Mesendoderm (in vitro differentiated cells): ENCODE results near the gene HIP1.

ENCODE experiments used
- DNase-seq: peaks from one replicate; pipeline ENCODE4 v3.0.0; 2013
- H2AK5ac ChIP-seq: 2 replicates; pipeline ENCODE4 v1.6.1; 2013; ENCODE audit warnings: low read length, inconsistent platforms
- H2BK120ac ChIP-seq: 2 replicates; pipeline ENCODE4 v1.6.1; 2013; ENCODE audit warnings: low read depth, mild to moderate bottlenecking, low read length, moderate library complexity, mixed read lengths
- H2BK15ac ChIP-seq: replicated peaks from 2 replicates; pipeline ENCODE4 v1.6.1; 2013; ENCODE audit warnings: low read depth, mild to moderate bottlenecking, moderate library complexity
- H2BK5ac ChIP-seq: 2 replicates; pipeline ENCODE4 v1.6.1; 2013; ENCODE audit warnings: low read length, inconsistent platforms
- H3K18ac ChIP-seq: 2 replicates; pipeline ENCODE4 v1.6.1; 2013; ENCODE audit warnings: mild to moderate bottlenecking, low read length, mixed read lengths
- H3K23ac ChIP-seq: one replicate; pipeline ENCODE4 v1.6.1; 2013; ENCODE audit warnings: low read length
- H3K27ac ChIP-seq: 2 replicates; pipeline ENCODE4 v1.5.1; 2013; ENCODE audit warnings: low read depth, mild to moderate bottlenecking, inconsistent platforms, low read length, moderate library complexity
- H3K27me3 ChIP-seq: 2 replicates; pipeline ENCODE4 v1.6.1; 2013; ENCODE audit warnings: low read length, control low read depth, mild to moderate bottlenecking, inconsistent platforms; ENCODE audit not compliant: insufficient read depth, poor library complexity
- H3K36me3 ChIP-seq: 2 replicates; pipeline ENCODE4 v1.6.1; 2013; ENCODE audit warnings: low read length, inconsistent platforms; ENCODE audit not compliant: control insufficient read depth, insufficient read depth
- H3K4ac ChIP-seq: one replicate; pipeline ENCODE4 v1.6.1; 2013; ENCODE audit warnings: low read depth, mild to moderate bottlenecking, low read length, moderate library complexity
- H3K4me1 ChIP-seq: 2 replicates; pipeline ENCODE4 v1.6.1; 2013; ENCODE audit warnings: low read depth, low read length, inconsistent platforms; ENCODE audit not compliant: control insufficient read depth
- H3K4me2 ChIP-seq: 2 replicates; pipeline ENCODE4 v1.6.1; 2013; ENCODE audit warnings: low read length
- H3K4me3 ChIP-seq: 2 replicates; pipeline ENCODE4 v1.5.1; 2013; ENCODE audit warnings: mild to moderate bottlenecking, low read length
- H3K56ac ChIP-seq: one replicate; pipeline ENCODE4 v1.6.1; 2013; ENCODE audit warnings: low read length
- H3K79me1 ChIP-seq: 2 replicates; pipeline ENCODE4 v1.6.1; 2013; ENCODE audit warnings: low read length, inconsistent platforms
- H3K79me2 ChIP-seq: 2 replicates; pipeline ENCODE4 v1.6.1; 2013; ENCODE audit warnings: mild to moderate bottlenecking, low read length; ENCODE audit not compliant: control insufficient read depth, insufficient read depth
- H3K9ac ChIP-seq: 2 replicates; pipeline ENCODE4 v1.6.1; 2013; ENCODE audit warnings: low read length, inconsistent platforms
- H4K5ac ChIP-seq: one replicate; pipeline ENCODE4 v1.6.1; 2013; ENCODE audit warnings: low read length
- H4K8ac ChIP-seq: one replicate; pipeline ENCODE4 v1.6.1; 2013; ENCODE audit warnings: low read depth, mild to moderate bottlenecking, control low read depth, low read length, moderate library complexity
- WGBS: extraction: QIAGEN DNeasy Blood & Tissue Kit; methylation state at CpG from one replicate; pipeline ENCODE4 v1.1.7; 2013; ENCODE audit warnings: low lambda C conversion rate, missing lambda C conversion rate; ENCODE audit not compliant: insufficient coverage; ENCODE audit errors: extremely low coverage; 5-methylcytosine and 5-hydroxymethylcytosine counted together

Gene HIP1

DNA sequence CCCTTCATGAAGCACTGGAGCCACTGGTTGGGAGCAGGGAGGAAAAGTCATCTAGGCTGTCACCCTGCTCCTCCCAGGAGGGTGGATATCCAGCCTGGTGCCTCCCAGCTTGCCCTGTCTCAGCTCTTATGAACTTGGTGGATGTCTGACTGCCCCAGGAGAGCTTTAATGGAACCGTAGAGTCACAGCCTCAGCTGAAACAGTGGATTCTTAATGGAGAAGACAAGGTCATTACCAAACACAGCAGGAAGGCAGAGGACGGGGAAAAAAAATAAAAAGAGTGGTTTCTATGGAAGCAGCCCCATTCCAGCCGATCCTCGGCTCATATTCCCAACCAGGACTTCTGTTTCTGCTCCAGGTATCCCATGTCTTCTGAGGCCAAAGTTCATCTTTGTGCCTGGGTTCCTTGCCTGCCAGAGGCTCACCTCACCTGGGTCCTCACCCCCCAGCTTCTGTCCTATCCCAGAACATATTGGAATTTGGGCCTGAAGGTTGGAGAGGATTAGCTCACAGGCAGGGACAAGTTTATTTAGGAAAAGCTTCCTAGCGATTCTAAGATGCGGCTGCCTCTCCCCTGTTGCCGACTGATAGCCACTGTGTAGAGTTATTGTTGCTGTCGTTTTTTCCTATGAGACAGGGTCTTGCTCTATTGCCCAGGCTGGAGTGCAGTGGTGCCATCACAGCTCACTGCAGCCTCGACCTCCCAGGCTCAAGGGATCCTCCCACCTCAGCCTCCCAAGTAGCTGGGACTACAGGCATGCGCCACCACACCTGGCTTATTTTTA is 17.7 kb upstream of the HIP1 start:
- Histone ChIP-seq H3K4me2 (no peak overlapping the region), H3K4me3 (no peak overlapping the region), H3K4ac (no peak overlapping the region), H2BK5ac (no peak overlapping the region), H3K56ac (no peak overlapping the region), H2AK5ac (no peak overlapping the region), H3K79me2 (no peaks in the 10 kb centered on the region), H4K8ac (no peak overlapping the region), H3K27me3 (no peaks in the 10 kb centered on the region), H3K27ac (no peak overlapping the region), H3K4me1 (no peaks in the 10 kb centered on the region), H4K5ac (no peak overlapping the region), H3K18ac (no peak overlapping the region), H3K79me1 (no peaks in the 10 kb centered on the region), H3K9ac (no peak overlapping the region), H3K23ac (no peak overlapping the region), H2BK15ac (no peak overlapping the region), H3K36me3 (no peaks in the 10 kb centered on the region), H2BK120ac (no peak overlapping the region)
- DNase-seq: no peak
- no CpG with 5 or more reads among the region's 10 CpGs for WGBS

DNA sequence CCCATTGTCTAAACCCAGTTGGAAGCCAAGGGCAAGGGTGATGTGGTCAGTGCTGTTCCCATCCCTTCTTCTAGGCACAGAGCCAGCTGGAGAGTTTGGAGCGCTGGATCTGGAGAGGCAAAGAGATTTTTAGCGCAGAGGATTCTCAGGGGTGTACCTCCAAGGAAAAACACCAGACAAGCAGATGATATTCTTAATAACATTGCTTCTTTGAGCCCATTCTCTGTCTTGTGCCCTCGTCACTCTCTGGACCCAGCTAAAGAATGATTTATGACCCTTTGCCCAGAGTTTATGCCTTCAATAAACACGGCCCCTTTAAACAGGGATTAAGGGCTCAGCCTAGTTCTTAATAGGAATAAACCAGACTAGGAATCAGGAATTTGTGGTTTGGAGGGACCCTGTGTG is 4.7 kb upstream of the HIP1 start:
- H2BK5ac ChIP-seq: no peak overlapping the region
- H3K4me2 ChIP-seq: no peak overlapping the region

DNA sequence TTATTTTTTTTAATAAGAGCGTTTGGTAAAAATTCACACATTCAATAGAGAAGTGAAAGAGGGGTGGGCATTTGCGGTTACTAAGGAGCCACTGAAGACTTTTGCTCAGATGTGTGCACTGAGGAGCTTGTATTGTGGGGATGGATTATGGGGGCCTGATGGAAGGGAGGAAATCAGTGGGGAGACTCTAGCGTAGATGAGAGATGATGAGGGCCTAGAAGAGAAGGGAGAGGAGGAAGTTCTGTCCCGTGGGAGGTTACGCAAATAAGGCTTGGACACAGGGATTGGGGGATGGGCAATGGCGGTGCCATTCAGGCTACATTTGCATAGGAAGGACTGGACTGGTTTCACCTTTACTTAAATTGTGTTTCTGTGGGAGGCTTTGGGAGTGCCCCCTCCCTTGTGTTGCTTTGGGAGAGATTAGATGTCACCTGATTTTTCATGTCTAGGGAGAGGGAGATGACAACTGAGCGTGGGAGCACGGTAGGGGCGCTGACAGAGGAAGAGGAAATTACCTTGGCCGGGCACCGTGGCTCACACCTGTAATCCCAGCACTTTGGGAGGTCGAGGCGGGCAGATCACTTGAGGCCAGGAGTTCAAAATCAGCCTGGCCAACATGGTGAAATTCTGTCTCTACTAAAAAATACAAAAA is 2.2 kb upstream of the HIP1 start:
- no peak overlapping the region for H4K8ac ChIP-seq
- no peak overlapping the region for H4K5ac ChIP-seq
- no peaks in the 10 kb centered on the region for H3K79me2 ChIP-seq
- H3K4me1 ChIP-seq: peaks cover 2% of the 10 kb centered on the region
- H3K9ac ChIP-seq: no peak overlapping the region
- no peak overlapping the region for H3K27ac ChIP-seq
- H2AK5ac ChIP-seq: no peak overlapping the region
- no peaks in the 10 kb centered on the region for H3K79me1 ChIP-seq
- peak; percentile 28 for DNase-seq
- H3K4me3 ChIP-seq: no peak overlapping the region
- H3K56ac ChIP-seq: no peak overlapping the region
- H2BK120ac ChIP-seq: no peak overlapping the region
- no CpG with 5 or more reads among the region's 13 CpGs for WGBS
- no peak overlapping the region for H3K23ac ChIP-seq
- H3K36me3 ChIP-seq: no peaks in the 10 kb centered on the region
- H2BK15ac ChIP-seq: no peak overlapping the region
- no peaks in the 10 kb centered on the region for H3K27me3 ChIP-seq
- H2BK5ac ChIP-seq: no peak overlapping the region
- no peak overlapping the region for H3K4me2 ChIP-seq
- no peak overlapping the region for H3K18ac ChIP-seq
- no peak overlapping the region for H3K4ac ChIP-seq

More for the DNA sequence above, 4.7 kb upstream of the HIP1 start:
- Histone ChIP-seq H4K8ac (no peak overlapping the region), H2BK15ac (no peak overlapping the region), H3K79me1 (no peaks in the 10 kb centered on the region), H3K23ac (no peak overlapping the region), H3K56ac (no peak overlapping the region), H3K79me2 (no peaks in the 10 kb centered on the region), H3K4ac (no peak overlapping the region), H3K27me3 (no peaks in the 10 kb centered on the region), H4K5ac (no peak overlapping the region), H3K4me3 (no peak overlapping the region), H3K36me3 (no peaks in the 10 kb centered on the region), H2BK120ac (no peak overlapping the region), H3K27ac (no peak overlapping the region), H3K4me1 (peaks cover 2% of the 10 kb centered on the region), H3K9ac (no peak overlapping the region), H2AK5ac (no peak overlapping the region), H3K18ac (no peak overlapping the region)
- no peak for DNase-seq
- WGBS: no CpG with 5 or more reads among the region's 4 CpGs

DNA sequence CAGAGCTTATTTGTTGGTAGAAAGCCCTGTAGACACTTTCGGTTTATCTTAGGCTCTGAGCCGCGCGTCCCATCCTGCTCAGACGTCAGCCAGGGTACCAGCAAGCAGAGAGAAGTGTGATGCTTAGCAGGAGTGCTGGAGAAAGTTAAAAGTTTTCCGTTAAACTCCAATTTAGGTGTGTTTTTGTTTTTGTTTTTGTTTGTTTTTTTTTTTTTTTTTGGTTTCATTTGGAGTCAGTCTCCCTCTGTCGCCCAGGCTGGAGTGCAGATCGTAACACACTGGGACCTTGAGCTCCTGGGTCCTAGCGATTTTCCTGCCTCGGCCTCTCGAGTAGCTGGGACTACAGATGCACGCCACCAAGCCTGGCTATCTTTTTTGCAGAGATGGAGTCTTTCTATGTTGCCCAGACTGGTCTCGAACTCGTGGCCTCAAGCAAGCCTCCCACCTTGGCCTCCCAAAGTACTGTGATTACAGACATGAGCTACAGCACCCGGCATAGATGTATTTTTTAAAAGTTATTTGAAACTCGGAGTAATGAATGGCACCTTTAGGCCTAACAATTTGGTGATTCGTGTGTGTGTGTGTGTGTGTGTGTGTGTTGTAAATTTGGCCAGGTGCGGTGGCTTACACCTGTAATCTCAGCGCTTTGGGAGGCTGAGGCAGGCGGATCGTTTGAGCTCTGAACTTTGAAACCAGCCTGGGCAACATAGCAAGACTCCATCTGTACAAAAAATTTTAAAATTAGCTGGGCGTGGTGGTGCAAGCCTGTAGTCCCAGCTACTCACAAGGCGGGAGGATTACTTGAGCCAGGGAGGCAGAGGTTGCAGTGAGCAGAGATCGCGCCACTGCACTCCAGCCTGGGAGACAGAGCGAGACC is 1.3 kb upstream of the HIP1 start:
- peak overlapping the region; percentile 66 for H3K9ac ChIP-seq
- H3K23ac ChIP-seq: no peak overlapping the region
- peak overlapping the region; percentile 78 for H3K4me2 ChIP-seq
- H2BK5ac ChIP-seq: no peak overlapping the region
- DNase-seq: peak; percentile 81
- no peak overlapping the region for H3K4ac ChIP-seq
- no peak overlapping the region for H3K27ac ChIP-seq
- H4K5ac ChIP-seq: no peak overlapping the region
- H2BK15ac ChIP-seq: no peak overlapping the region
- whole genome bisulfite sequencing: no CpG with 5 or more reads among the region's 26 CpGs
- H3K36me3 ChIP-seq: no peaks in the 10 kb centered on the region
- peak overlapping the region; percentile 91 for H3K18ac ChIP-seq
- no peaks in the 10 kb centered on the region for H3K79me1 ChIP-seq
- H3K4me3 ChIP-seq: peak overlapping the region; percentile 60
- H2BK120ac ChIP-seq: no peak overlapping the region
- no peak overlapping the region for H2AK5ac ChIP-seq
- H3K27me3 ChIP-seq: no peaks in the 10 kb centered on the region
- no peaks in the 10 kb centered on the region for H3K79me2 ChIP-seq
- no peak overlapping the region for H4K8ac ChIP-seq
- H3K56ac ChIP-seq: peak overlapping the region; percentile 85
- H3K4me1 ChIP-seq: peaks cover 2% of the 10 kb centered on the region

DNA sequence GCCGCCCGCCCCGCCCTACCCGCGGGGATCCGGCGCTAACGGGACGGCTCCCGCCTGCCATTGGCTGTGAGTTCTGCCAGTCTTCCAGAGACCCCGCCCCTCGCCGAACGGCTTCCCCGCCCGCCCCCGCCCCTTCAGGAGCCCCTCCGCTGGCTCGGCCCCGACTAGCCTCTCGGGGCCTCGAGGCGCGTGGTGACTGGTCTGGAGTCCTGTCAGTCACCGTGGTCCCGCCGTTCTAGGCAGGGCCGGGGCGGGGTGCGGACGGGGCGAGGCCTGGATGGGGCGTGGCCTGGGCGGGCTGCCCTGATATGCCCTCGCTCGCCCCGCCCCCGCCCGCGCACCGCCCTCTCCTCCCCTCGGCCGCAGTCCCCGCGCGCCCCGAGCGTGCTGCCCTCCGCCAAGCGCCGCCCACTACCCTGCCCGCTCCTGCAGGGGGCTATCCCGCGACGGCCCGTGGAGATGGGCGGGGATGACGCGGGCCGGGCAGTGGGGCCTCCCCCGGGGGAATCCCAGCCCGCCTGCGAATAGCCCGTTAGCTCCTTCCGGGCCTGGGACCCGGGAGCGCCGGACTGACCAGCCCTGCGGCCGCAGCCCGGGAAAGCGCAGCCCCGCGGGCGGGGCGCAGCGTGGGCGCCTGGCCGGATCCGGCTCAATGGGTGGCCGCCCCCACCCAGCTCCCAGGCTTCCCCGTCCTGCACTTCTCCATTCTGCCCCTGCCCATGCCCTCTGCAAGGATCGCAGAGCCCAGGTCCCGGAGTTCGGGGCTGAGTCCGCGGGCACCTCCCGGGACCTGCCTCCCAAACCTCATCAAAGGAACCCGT is 444 bp upstream of the HIP1 start:
- no peak overlapping the region for H3K4ac ChIP-seq
- WGBS: no CpG with 5 or more reads among the region's 89 CpGs
- H4K8ac ChIP-seq: no peak overlapping the region
- H3K27me3 ChIP-seq: no peaks in the 10 kb centered on the region
- no peak overlapping the region for H3K23ac ChIP-seq
- peak; percentile 99 for DNase-seq
- no peak overlapping the region for H4K5ac ChIP-seq
- no peaks in the 10 kb centered on the region for H3K36me3 ChIP-seq
- H3K4me2 ChIP-seq: peak overlapping the region; percentile 78
- H3K27ac ChIP-seq: no peak overlapping the region
- peak overlapping the region; percentile 66 for H3K9ac ChIP-seq
- H3K56ac ChIP-seq: peak overlapping the region; percentile 85
- no peaks in the 10 kb centered on the region for H3K79me1 ChIP-seq
- H2BK120ac ChIP-seq: no peak overlapping the region
- H3K4me1 ChIP-seq: peaks cover 2% of the 10 kb centered on the region
- H2AK5ac ChIP-seq: no peak overlapping the region
- H3K4me3 ChIP-seq: peak overlapping the region; percentile 62
- no peak overlapping the region for H2BK5ac ChIP-seq
- H3K18ac ChIP-seq: peak overlapping the region; percentile 91
- no peak overlapping the region for H2BK15ac ChIP-seq
- no peaks in the 10 kb centered on the region for H3K79me2 ChIP-seq
